Caki2 (cell line): ENCODE results near the gene PTPRN2. TPM values are rescaled to one million over a fixed set of nuclear protein-coding genes. Genes with fewer than 3 reads are reported as not detected.
"Not testable (repeated sequence)": the region's sequence is repeated elsewhere in the genome, so short reads cannot be mapped to it uniquely, and the experiment has no call there.

Source experiments
- DNase-seq: peaks from one replicate; pipeline ENCODE4 v3.0.0-alpha.2; 2015; ENCODE audit warnings: low read depth
- in situ Hi-C: cut with HindIII; loops from 2 replicates; pipeline ENCODE4 v1.10.0; 2016; ENCODE audit warnings: low sequenced_read_pairs, low pct_unique_long_range_greater_than_20kb, mixed read lengths
- total RNA-seq: library from RNA; depleted of rRNA; stranded (reverse); fragments of >200 nt; shearing (Covaris generic); gene quantifications from 2 replicates; pipeline ENCODE4 v1.2.3, GENCODE V29; 2014; ENCODE audit warnings: low replicate concordance

The PTPRN2 gene
- total RNA-seq, 1 experiment from 2014 or later: 0.88 TPM

DNA sequence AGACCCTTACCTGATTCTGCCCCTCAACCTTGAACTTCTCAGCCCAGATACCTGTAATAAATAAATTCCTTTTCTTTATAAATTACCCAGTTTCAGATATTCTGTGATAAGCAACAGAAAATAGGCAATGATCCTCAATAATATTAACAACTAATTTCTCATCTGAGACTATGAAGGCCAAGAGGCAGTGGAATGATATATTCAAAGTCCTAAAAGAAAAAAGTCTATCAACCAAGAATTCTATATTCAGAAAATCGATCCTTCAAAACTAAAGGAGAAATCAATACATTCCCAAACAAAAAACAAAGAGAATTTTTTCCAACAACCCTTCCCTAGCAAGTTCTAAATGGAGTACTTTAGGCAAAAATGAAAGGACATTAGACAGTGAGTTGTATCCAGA, 279.6 kb downstream of the PTPRN2 start:
- DNase-seq: no peak
- in situ Hi-C loops: no loop called here

DNA sequence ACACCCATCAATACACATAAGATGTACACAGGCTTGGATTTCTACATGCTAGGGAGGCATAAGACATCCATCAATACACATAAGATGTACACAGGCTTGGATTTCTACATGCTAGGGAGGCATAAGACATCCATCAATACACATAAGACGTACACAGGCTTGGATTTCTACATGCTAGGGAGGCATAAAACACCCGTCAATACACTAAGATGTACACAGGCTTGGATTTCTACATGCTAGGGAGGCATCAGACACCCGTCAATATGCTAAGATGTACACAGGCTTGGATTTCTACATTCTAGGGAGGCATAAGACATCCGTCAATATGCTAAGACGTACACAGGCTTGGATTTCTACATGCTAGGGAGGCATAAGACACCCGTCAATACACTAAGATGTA, 283.6 kb downstream of the PTPRN2 start:
- in situ Hi-C loops, DNase-seq: not testable (repeated sequence)

DNA sequence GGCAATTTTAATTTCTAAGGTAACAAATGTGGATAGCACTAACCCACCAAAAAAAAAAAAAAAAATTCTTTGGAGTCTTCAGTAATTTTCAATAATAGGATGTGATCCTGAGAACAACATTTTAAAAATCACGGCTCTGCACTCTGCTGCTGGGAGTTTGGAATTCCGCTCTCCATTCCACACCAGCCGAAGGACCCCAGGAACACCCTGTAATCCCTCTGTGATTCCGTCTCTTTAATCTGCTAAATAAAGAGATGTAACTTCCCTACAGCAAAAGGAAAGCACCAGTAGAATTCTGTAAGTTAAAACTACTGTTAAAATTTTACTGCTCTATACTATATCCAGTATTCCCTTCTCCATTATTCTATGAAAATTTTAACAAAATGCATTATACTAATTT, 284.5 kb downstream of the PTPRN2 start:
- in situ Hi-C loops: no loop called here
- DNase-seq: no peak

DNA sequence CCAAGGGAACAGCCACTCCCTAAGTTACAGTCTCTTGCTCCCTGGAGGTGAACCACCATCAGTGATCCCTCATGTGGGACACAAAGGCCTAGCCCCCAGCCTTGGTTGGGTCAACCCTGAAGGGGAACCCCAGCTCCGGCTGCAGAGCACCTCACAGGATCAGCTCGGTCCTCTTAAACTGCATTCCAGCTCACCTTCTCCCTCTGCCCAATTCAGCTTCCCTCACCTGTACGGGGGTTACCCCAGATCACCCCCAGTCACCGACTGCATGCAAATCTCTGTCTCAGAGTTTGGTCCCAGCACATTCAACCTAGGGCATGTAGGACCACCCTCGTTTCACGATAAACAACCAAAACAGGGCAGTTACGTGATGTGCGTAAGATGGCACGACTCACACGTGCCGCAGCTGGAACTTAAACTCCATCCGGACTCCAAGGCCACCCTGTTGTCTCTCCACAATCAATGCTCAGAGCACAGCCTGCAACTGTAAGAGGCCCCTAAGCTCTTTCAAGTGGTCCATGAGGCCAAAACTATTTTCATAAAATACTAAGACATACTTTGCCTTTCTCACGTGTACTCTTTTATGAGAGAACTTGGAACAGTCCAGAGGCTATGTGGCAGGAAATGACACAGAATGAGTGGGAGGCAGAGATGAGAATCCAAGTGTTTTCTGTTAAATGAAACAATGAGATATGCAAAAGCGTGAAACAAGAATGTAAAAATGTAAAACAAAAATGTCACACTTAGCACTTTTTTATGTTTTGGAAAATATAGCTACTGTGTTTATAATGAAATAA, 285.2 kb downstream of the PTPRN2 start:
- in situ Hi-C loops: no loop called here
- DNase-seq: no peak

DNA sequence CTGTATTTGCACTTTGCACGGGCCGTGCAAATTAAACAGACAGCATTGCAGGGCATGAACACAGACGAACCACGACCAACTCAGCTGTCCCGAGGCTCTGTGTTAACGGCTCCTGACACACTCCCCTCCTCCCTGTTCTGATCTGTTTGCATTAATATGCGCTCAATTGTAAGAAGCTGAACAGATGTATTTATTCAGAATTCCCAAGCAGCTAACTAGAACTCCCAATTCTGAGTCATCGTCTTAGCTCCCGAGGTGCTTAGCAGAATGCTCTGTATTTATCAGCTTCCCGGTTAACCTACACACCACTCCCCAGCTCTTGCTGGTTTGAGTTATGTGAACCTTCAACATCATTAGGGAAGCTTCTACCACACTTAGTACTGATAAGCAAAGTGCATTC, 286.4 kb downstream of the PTPRN2 start:
- DNase-seq: no peak
- in situ Hi-C loops: no loop called here

DNA sequence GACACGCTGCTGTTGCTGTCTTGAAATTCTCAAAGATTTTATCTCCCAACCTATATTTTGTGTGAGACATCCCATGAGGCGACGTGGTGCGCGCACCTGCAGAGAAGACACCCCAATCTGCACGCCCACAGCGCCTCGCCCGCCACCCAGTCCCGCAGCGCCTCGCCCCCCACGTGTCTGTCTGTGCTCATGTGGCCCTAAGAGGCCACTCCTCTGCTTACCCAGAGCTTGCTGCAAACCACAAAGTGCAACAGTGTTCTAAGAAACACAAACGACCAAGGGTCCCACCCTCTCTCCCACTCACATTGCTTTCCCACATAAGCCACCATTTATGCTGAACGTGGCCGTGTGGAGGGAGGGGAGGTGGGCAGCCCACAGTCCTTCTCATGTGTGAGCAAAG, 287.2 kb downstream of the PTPRN2 start:
- in situ Hi-C loops: no loop called here

DNA sequence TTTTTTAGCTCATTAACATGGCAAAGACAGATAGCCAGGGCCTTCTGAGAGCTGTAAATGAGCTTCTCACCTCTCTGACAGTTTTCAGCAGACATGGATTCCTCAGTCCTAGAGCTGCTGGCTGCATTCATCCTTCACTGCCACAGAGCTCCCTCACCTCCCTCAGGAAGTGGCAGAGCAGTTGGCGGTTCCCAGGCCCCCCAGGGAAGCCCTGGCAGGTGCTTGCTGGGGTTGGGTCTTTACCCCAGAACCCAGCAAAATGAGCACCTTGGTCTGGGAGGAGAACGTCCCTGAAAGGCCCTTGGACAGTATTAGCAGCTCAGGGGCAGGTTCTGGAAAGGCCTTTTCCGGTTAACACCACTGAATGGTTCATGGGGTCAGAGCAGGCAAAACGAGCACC, 288.0 kb downstream of the PTPRN2 start:
- DNase-seq: no peak
- in situ Hi-C loops: no loop called here

More for the DNA sequence above, 287.2 kb downstream of the PTPRN2 start:
- no peak for DNase-seq

DNA sequence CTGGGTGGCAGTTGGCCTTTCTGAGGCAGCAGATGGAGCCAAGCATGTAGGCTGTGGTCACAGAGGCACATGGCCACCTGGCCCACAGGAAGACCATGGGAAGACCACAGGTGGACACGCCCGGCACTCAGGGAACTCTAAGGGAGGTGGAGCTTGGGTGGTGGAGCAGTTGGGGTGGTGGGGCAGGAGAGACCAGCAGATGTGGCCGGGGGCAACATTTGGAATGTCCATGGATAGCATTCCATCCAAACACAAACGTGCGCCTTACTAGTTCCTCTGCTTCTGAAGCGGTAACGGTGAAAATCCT, 290.9 kb downstream of the PTPRN2 start:
- DNase-seq: no peak
- in situ Hi-C loops: no loop called here

DNA sequence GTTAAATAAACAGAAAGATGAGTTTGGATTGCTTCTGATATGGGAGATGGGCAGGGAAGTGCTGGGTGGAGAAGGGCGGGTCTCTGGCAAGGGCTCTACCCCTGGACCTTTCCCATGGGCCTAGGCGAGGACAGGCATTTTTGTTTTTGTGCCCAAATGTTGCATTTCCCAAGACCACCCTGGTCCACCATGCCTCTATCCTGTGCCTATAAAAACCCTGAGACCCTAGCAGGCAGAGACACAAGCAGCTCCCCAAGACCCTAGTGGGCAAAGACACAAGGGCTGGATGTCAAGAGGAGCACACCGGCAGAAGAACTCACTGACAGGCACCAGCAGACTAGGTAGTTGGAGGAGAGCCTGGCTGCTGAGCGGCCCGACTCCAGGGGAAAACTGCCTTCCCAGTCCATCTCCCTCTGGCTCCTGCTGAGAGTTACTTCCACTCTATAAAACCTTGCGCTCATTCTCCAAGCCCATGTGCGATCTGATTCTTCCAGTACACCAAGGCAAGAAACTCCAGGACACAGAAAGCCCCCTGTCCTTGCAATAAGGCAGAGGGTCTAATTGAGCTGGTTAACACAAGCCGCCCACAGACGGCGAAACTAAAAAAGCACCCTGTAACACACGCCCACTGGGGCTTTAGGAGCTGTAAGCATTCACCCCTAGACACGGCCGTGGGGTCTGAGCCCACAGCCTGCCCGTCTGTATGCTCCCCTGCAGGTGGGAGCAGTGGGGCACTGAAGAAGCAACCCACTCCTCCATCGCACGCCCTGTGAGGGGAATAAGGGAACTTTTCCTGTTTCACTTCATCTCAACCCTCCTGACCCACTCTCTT, 291.4 kb downstream of the PTPRN2 start:
- in situ Hi-C loops: no loop called here
- DNase-seq: no peak

DNA sequence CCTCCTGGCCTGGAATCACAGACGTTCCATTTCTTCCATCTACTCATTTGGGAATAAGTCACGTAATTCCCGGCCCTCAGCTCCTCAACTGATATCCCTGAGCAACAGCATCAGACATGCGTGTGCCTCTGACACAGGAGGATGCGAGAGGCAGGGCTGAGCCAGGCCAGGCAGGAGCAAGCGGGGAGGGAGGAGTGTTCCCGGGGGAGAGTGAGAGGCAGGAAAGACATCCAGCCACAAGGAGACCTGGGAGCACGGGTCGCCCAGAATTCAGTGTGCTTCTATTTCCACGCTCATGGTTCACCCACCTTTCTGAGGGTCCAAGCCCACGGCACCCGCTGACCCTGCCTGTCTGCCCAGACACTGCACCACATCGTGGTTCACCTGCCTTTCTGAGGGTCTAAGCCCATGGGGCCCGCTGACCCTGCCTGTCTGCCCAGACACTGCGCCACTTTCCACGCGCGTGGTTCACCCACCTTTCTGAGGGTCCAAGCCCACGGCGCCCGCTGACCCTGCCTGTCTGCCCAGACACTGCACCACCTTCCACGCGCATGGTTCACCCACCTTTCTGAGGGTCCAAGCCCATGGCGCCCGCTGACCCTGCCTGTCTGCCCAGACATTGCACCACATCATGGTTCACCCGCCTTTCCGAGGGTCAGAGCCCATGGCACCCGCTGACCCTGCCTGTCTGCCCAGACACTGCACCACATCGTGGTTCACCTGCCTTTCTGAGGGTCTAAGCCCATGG, 293.0 kb downstream of the PTPRN2 start:
- DNase-seq, in situ Hi-C loops: not testable (repeated sequence)

DNA sequence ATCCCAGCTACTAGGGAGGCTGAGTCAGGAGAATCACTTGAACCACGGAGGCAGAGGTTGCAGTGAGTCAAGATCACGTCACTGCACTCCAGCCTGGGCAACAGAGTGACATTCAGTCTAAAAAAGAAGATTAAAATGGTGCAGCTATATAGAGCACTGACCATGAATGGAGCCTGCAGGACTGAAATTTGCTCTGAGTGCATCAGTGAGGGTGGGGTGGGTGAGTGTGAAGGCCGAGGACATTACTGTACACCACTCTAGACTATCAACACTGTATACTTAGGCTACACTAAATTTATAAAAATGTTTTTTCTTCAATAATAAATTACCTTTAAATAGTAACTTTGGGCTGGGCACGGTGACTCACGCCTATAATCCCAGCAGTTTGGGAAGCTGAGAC, 294.7 kb downstream of the PTPRN2 start:
- in situ Hi-C loops: no loop called here
- DNase-seq: no peak

DNA sequence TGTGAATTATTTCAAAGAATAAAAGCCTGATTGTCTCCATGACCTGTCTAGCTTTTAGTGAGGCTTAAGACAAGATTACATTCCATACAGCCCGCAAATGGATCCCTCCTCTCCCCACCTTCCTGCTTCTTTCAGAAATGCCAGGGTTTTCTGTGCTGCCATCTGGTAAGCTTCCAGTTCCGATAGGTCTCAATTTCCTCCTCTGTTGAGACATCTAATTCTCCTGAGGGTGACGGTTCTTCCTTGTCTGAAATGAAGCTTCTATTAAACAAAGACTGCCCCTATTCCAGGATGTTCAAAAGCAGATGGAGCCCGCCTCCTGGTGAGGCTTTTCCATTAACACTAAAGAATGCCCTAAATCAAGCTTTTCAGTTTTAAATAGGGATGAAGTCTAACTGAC, 295.6 kb downstream of the PTPRN2 start:
- in situ Hi-C loops: no loop called here
- no peak for DNase-seq

DNA sequence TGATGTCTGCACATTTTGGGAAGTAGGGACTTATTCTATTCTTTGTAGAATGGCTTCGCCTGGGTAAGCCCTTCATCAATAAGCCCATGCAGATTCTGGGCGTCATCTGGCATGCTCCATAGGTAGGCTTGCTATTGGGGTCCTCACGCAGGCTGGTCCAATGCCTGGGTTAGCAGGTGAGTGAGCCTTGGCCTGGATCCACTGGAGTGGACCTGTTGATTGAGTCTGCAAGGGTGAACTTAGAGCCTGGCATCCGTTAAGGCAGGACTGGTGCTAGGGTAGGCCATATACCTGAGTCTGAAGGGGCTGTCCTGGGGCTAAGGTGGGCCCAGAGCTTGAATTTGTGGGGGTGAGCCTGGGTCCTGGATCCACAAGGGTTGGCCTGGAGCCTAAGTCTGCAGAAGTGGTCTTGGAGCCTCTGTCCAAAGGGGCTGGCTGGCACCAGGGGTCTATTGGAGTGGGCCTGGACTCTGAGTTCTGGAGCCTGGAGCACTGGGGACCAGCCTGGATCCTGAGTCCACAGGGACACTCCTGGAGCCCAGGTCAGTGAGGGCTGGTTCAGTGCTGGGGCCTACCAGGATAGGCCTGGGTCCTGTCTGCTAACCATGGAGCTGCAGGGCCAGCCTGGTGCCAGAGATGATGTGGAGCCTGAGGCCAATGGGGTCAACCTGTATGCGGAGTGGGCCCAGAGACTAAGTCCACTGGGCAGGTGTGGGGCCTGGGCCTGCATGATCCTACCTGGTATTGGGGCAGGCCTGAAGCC, 297.7 kb downstream of the PTPRN2 start:
- no peak for DNase-seq
- in situ Hi-C loops: no loop called here

DNA sequence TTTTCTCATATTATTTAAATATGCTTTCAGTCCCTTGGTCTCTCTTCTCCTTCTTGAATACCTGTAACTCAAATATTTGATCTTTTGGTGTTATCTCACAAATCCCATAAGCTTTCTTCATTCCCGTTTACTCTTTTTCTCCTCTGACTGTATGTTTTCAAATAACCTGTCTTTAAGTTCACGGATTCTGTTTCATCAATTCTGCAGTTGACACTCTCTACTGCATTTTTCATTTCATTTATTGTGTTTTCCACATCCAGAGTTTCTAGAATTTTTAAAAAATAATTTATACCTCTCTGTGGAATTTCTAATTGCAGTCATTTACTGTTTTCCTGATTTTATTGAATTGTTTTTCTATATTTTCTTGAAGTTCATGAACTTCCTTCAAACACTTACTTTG, 298.4 kb downstream of the PTPRN2 start:
- DNase-seq: no peak
- in situ Hi-C loops: no loop called here

DNA sequence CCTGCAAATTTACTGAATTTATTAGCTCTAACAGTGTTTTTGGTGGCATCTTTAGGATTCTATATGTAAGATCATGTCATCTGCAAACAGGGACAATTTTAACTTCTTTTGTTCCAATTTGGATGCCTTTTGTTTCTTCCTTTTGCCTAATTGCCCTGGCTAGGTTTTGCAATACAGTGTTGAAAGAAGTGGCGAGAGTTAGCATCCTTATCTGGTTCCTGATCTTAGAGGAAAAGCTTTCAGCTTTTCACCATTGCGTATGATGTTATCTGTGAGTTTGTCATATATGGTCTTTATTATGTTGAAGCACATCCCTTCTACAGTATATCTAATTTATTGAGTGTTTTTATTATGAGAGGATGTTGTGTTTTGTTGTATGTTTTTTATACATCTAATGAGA, 301.4 kb downstream of the PTPRN2 start:
- no peak for DNase-seq
- in situ Hi-C loops: no loop called here

DNA sequence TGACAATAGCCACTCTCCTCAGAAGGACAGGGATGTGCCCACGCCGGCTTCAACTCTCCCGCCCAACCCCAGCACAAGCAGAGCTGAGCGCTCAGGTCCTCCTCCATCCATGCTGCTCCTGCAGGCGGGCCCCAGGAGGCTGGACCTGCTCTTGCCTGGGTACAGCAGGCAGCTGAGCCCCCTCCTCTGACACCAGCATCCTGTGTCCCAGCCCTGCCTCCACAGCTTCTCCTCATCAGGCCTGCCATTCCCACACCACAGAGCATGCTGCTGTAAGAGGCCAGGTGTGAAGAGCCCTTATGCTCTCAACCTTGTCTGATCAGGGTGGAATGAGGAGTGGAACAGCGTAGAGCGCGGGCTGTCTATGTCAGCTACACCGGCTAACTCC, 302.2 kb downstream of the PTPRN2 start:
- DNase-seq: no peak
- in situ Hi-C loops: no loop called here

DNA sequence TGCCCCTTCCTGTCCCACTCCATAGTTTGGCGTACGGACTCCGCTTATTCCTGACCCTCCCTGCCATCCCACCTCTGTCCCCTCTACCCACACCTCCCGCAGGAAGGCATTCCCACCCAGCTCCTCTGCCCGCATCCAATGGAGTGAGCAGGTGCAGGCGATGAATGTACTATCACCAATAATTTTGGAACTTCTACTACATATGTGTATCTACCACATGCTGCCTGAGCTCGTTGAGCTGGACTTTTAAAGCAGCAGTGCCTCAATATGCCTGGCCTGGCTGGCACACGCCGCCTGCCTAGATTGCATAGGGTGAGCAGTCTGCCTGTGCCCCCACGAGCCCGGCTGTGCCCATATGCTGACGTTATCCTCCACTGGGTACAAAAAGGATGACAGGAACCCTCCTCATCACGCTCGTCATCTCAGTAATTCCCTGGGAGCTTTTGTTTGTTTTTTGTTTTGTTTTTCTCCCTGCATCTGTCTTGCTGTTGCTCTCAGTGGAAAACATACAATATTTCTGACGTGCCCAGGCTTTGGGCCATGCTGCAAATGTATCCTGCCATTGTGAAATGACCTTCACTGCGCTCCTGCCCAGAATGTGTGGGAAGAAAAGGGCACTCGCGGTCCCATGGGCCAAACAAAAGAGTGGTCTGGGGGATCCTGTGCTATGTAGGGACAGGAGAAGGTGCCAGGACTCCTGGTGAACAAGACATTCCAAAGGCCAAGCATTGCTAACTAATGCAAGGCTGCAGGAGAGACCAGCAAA, 302.8 kb downstream of the PTPRN2 start:
- in situ Hi-C loops: no loop called here
- no peak for DNase-seq

DNA sequence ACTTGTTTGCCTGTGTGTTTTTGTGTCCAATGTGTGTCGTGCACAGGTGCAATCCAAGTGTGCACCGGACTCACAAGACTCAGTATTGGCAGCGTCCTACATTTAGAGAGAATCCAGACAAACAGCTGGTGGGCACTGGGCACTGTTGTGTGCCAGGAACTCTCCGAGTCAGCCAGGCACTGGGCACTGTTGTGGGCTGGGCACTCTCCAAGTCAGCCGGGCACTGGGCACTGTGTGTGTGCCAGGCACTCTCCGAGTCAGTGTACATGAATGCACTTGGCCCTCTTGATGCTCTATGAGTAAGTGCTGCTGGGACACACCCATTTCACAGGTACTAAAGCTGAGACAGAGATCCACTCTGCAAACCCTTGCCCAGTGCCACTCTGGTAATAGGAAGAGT, 303.5 kb downstream of the PTPRN2 start:
- in situ Hi-C loops: no loop called here
- DNase-seq: no peak
